Epithelial cell of umbilical artery (primary cell): ENCODE results near the gene GZMA. TPM values are rescaled to one million over a fixed set of nuclear protein-coding genes. Genes with fewer than 3 reads are reported as not detected.

ENCODE experiments used
- total RNA-seq: library from RNA; depleted of rRNA; stranded (reverse); fragments of >200 nt; gene quantifications from 2 replicates; pipeline ENCODE4 v1.2.3, GENCODE V29; 2014

GZMA gene
- 0.65 TPM in 1 of 2 replicates, not detected in the other for total RNA-seq

GRCh38 chr5:55102348-55102747, at the start of gene GZMA:
Gene GZMA, plus strand, starts transcription at chr5:55102646. Its CDS starts 37 bp downstream, at chr5:55102683.

Other genes with a start within 250 kb of the GZMA start
- gene ESM1, start 117.1 kb upstream of the GZMA start, total RNA-seq, result 284 and 566 TPM in 2 replicates
- not detected in 2 replicates for gene GZMK, start 78.4 kb upstream of the GZMA start, total RNA-seq
- 78.9 and 89.7 TPM in 2 replicates for gene GPX8, start 57.5 kb downstream of the GZMA start, total RNA-seq
- gene CDC20B, start 70.5 kb downstream of the GZMA start, total RNA-seq, result under 0.01 TPM in 1 of 2 replicates, not detected in the other
- not detected in 2 replicates for gene MCIDAS, start 124.7 kb downstream of the GZMA start, total RNA-seq
- gene CCNO, start 131.0 kb downstream of the GZMA start, total RNA-seq, result 0.32 TPM in 1 of 2 replicates, not detected in the other
- 27.6 and 32.8 TPM in 2 replicates for gene DHX29, start 205.0 kb downstream of the GZMA start, total RNA-seq
- gene MTREX, start 205.3 kb downstream of the GZMA start, total RNA-seq, result 162 and 164 TPM in 2 replicates